Hematopoietic multipotent progenitor cell (in vitro differentiated cells): ENCODE measurements around the gene MYG1. TPM values are rescaled to one million over a fixed set of nuclear protein-coding genes. Genes with fewer than 3 reads are reported as not detected.

Experiments used
- DNase-seq, 3 donors: peaks; one replicate each; pipeline ENCODE4 v3.0.0-alpha.2; 2011 to 2015; ENCODE audit warnings: low read depth in 2 of 3, low spot score in 2 of 3
- total RNA-seq: library from RNA; depleted of rRNA; stranded (reverse); fragments of >200 nt; gene quantifications from one replicate; pipeline ENCODE4 v1.2.3, GENCODE V29; 2012

Gene MYG1
- 82.4 TPM for total RNA-seq

- DNase-seq, result peak; percentile 64 to 85 (median 84)
These were observed at the start of gene MYG1 for GRCh38 chr12:53299454-53300180. MYG1 (plus strand) TSS chr12:53299695; CDS start chr12:53299738, 43 bp downstream.

GRCh38 chr12:53251477-53252348 is 47.8 kb upstream of the MYG1 start:
- peak in 2 of 3 donors; percentile 66 to 78 for DNase-seq

- DNase-seq, result no peak
These were observed 47.1 kb upstream of the MYG1 start for GRCh38 chr12:53252349-53252916.

GRCh38 chr12:53253298-53253697 is 46.2 kb upstream of the MYG1 start:
- no peak for DNase-seq

- no peak for DNase-seq
These were observed 44.5 kb upstream of the MYG1 start for GRCh38 chr12:53254816-53255545.

- DNase-seq, result peak in 2 of 3 donors; percentile 31 to 63
These were observed 43.5 kb upstream of the MYG1 start for GRCh38 chr12:53255996-53256395.

- DNase-seq, result no peak
These were observed 40.7 kb upstream of the MYG1 start for GRCh38 chr12:53258541-53259539.

GRCh38 chr12:53259891-53260290 is 39.6 kb upstream of the MYG1 start:
- DNase-seq, result no peak

GRCh38 chr12:53265783-53266182 is 33.7 kb upstream of the MYG1 start:
- DNase-seq, result no peak

GRCh38 chr12:53267306-53267998 is 32.0 kb upstream of the MYG1 start:
- DNase-seq, result peak in 1 of 3 donors; percentile 29

- DNase-seq, result peak; percentile 59 to 86 (median 86)
These were observed 31.4 kb upstream of the MYG1 start, which contains the start of gene ESPL1 for GRCh38 chr12:53267999-53268629. ESPL1 (plus strand) TSS chr12:53268299; CDS start chr12:53268767, 468 bp downstream.

- DNase-seq, result no peak
These were observed 30.6 kb upstream of the MYG1 start for GRCh38 chr12:53268630-53269562.

- DNase-seq, result no peak
These were observed 25.1 kb upstream of the MYG1 start for GRCh38 chr12:53274445-53274844.

GRCh38 chr12:53276511-53276910 is 23.0 kb upstream of the MYG1 start:
- no peak for DNase-seq

- DNase-seq, result no peak
These were observed 21.5 kb upstream of the MYG1 start for GRCh38 chr12:53277981-53278380.

GRCh38 chr12:53279283-53279869 is 20.1 kb upstream of the MYG1 start:
- DNase-seq, result no peak
